DOHH2 (cell line): ENCODE results near the gene RASSF3.

Source experiments
- H3F3A ChIP-seq: fragments of 200-600 bp; sonication (generic), shearing (Covaris generic); 2 replicates; pipeline ENCODE4 v1.6.0; 2016; ENCODE audit warnings: antibody characterized with exemption, mild to moderate bottlenecking; ENCODE audit not compliant: control insufficient read depth, insufficient read depth
- H3K27ac ChIP-seq: fragments of 200-600 bp; sonication (generic); 2 replicates; pipeline ENCODE4 v1.5.1; 2014; ENCODE audit warnings: low read depth, mild to moderate bottlenecking, low read length, moderate library complexity
- H3K27me3 ChIP-seq: fragments of 200-600 bp; sonication (generic); 2 replicates; pipeline ENCODE4 v1.6.1; 2014; ENCODE audit warnings: mild to moderate bottlenecking, low read length, mixed read lengths; ENCODE audit not compliant: control insufficient read depth
- H3K36me3 ChIP-seq: fragments of 200-600 bp; sonication (generic); 2 replicates; pipeline ENCODE4 v1.6.1; 2014; ENCODE audit warnings: mild to moderate bottlenecking, low read length, moderate library complexity, mixed read lengths; ENCODE audit not compliant: control insufficient read depth
- H3K4me1 ChIP-seq: fragments of 200-600 bp; sonication (generic); 2 replicates; pipeline ENCODE4 v1.6.1; 2014; ENCODE audit warnings: mild to moderate bottlenecking, low read length, mixed read lengths; ENCODE audit not compliant: control insufficient read depth
- H3K4me2 ChIP-seq: fragments of 200-600 bp; sonication (generic); 2 replicates; pipeline ENCODE4 v1.6.0; 2014; ENCODE audit warnings: mild to moderate bottlenecking, low read length, moderate library complexity
- H3K4me3 ChIP-seq: fragments of 200-600 bp; sonication (generic); 2 replicates; pipeline ENCODE4 v1.5.1; 2014; ENCODE audit warnings: mild to moderate bottlenecking, low read length, mixed read lengths
- H3K79me2 ChIP-seq: fragments of 200-600 bp; sonication (generic); 2 replicates; pipeline ENCODE4 v1.6.1; 2014; ENCODE audit warnings: mild to moderate bottlenecking, low read length, mixed read lengths; ENCODE audit not compliant: control insufficient read depth
- H3K9me2 ChIP-seq: fragments of 200-600 bp; sonication (generic); replicated peaks from 2 replicates; pipeline ENCODE4 v1.6.1; 2014; ENCODE audit warnings: mild to moderate bottlenecking, low read length, mixed read lengths; ENCODE audit not compliant: control insufficient read depth
- H3K9me3 ChIP-seq: fragments of 200-600 bp; sonication (generic); 2 replicates; pipeline ENCODE4 v1.6.1; 2014; ENCODE audit warnings: antibody characterized with exemption, low read length, mixed read lengths; ENCODE audit not compliant: control insufficient read depth, insufficient read depth
- H4K20me1 ChIP-seq: fragments of 200-600 bp; sonication (generic); 2 replicates; pipeline ENCODE4 v1.6.0; 2014; ENCODE audit warnings: low read depth, mild to moderate bottlenecking, antibody characterized with exemption, low read length, moderate library complexity; ENCODE audit not compliant: control insufficient read depth, insufficient read depth
- EZH2phosphoT487 ChIP-seq: fragments of 200-600 bp; sonication (generic); IDR thresholded peaks from 2 replicates; pipeline ENCODE4 v1.6.1; 2017; ENCODE audit warnings: borderline replicate concordance, mild to moderate bottlenecking, antibody characterized with exemption, low read length, moderate library complexity, mixed read lengths
- TF ChIP-seq, protein P1 (sequence below): fragments of 200-600 bp; sonication (generic); IDR thresholded peaks from one replicate; pipeline ENCODE4 v1.5.1; 2014; ENCODE audit warnings: antibody characterized with exemption, mild to moderate bottlenecking, low read depth, low read length; ENCODE audit not compliant: poor library complexity, severe bottlenecking

The RASSF3 gene

DNA sequence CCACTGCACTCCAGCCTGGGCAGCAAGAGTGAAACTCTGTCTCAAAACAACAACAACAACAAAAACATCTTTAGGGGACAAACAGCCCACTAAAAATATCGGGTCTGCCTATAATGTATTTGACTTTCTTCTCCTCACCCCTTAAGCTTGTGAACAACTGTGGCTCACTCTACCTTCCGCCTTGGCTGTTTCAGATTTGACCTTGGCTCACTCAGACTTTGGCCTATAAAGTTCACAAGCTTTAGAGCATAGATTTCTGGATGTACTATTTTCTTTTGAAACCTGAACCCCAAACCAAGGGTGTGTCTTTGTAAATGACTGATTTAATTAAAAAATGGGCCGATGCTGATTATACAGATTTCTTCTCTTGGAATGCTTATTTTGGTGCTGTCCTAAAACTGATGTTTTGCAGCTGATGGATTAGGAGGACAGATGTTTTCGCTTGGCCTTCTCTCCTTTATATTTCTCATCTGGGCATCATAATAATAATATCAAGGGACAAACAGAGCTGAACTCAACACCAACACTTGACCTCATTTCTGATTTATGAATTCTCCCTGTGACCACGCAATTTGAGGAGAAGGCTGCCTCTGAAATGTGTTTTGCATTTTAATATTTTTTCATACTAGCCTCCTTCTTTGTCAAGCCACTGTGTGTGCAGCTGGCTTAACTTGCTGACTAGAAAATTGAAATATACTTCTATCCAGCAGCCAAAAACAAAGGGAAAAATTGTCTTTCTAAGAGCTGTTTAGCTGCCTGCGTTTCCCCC, 40.2 kb upstream of the RASSF3 start:
- Histone ChIP-seq H3K27me3 (no peaks in the 10 kb centered on the region), H3K4me3 (no peak overlapping the region), H3K4me2 (no peak overlapping the region), H3F3A (no peaks in the 10 kb centered on the region), H3K36me3 (no peaks in the 10 kb centered on the region), H3K4me1 (no peaks in the 10 kb centered on the region), H4K20me1 (no peaks in the 10 kb centered on the region), H3K9me3 (peaks cover 5% of the 10 kb centered on the region; the same call in 1 of the 2 replicates), H3K9me2 (no peaks in the 10 kb centered on the region), H3K79me2 (no peaks in the 10 kb centered on the region), H3K27ac (no peak overlapping the region)
- TF ChIP-seq, protein P1, sequence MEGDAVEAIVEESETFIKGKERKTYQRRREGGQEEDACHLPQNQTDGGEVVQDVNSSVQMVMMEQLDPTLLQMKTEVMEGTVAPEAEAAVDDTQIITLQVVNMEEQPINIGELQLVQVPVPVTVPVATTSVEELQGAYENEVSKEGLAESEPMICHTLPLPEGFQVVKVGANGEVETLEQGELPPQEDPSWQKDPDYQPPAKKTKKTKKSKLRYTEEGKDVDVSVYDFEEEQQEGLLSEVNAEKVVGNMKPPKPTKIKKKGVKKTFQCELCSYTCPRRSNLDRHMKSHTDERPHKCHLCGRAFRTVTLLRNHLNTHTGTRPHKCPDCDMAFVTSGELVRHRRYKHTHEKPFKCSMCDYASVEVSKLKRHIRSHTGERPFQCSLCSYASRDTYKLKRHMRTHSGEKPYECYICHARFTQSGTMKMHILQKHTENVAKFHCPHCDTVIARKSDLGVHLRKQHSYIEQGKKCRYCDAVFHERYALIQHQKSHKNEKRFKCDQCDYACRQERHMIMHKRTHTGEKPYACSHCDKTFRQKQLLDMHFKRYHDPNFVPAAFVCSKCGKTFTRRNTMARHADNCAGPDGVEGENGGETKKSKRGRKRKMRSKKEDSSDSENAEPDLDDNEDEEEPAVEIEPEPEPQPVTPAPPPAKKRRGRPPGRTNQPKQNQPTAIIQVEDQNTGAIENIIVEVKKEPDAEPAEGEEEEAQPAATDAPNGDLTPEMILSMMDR: no peak
- TF ChIP-seq EZH2phosphoT487: no peak

DNA sequence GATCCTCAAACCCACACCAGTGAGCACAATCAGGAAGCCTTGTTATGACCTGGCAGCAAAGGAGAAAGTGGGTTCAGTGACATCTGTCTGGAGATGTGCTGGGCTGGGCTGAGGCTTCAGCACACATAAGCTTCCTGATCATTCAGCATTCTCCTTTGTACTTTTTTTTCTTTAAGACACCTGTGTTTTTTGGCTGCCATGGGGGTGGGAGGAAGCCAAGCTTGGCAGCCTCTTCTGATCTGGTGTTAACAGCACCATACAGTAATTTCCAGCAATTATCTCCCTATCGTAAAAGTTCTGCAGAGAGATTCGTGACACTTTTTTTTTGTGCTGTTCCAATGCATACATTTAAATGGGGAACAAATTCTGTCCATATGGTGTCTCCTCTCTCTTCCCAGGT, 38.9 kb upstream of the RASSF3 start:
- H3K9me3 ChIP-seq: peaks cover 5% of the 10 kb centered on the region; the same call in 1 of the 2 replicates
- no peaks in the 10 kb centered on the region for H3K4me1 ChIP-seq
- H3K4me2 ChIP-seq: no peak overlapping the region
- H4K20me1 ChIP-seq: no peaks in the 10 kb centered on the region
- no peaks in the 10 kb centered on the region for H3F3A ChIP-seq
- H3K79me2 ChIP-seq: no peaks in the 10 kb centered on the region
- no peak overlapping the region for H3K27ac ChIP-seq
- H3K9me2 ChIP-seq: no peaks in the 10 kb centered on the region
- no peaks in the 10 kb centered on the region for H3K27me3 ChIP-seq
- no peak for TF ChIP-seq EZH2phosphoT487
- TF ChIP-seq, protein P1: no peak
- H3K4me3 ChIP-seq: no peak overlapping the region
- no peaks in the 10 kb centered on the region for H3K36me3 ChIP-seq

DNA sequence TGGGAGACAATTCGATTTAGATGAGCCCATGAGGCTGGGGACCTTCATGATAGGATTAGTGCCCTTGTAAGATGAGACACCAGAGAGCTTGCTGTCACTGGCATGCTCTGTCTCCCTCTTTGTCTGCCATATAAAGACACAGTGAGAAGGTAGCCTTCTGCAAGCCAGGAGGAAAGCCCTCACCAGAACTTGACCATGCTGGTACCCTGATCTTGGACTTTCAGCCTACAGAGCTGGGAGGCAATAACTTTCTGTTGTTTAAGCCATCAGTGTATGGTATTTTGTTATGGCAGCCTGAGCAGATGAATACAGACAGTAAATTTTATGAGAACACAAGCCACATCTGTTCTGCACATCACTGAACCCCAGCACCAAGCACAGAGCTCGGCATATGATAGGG, 38.1 kb upstream of the RASSF3 start:
- H3K9me3 ChIP-seq: peaks cover 5% of the 10 kb centered on the region; the same call in 1 of the 2 replicates
- H4K20me1 ChIP-seq: no peaks in the 10 kb centered on the region
- no peaks in the 10 kb centered on the region for H3K27me3 ChIP-seq
- H3K27ac ChIP-seq: no peak overlapping the region
- no peak overlapping the region for H3K4me3 ChIP-seq
- no peaks in the 10 kb centered on the region for H3K4me1 ChIP-seq
- H3K79me2 ChIP-seq: no peaks in the 10 kb centered on the region
- H3K36me3 ChIP-seq: no peaks in the 10 kb centered on the region
- no peaks in the 10 kb centered on the region for H3F3A ChIP-seq
- TF ChIP-seq EZH2phosphoT487: no peak
- TF ChIP-seq, protein P1: no peak
- H3K9me2 ChIP-seq: no peaks in the 10 kb centered on the region
- no peak overlapping the region for H3K4me2 ChIP-seq
